WTC11 (cell line): ENCODE data around the gene ADA. TPM values are rescaled to one million over a fixed set of nuclear protein-coding genes. Genes with fewer than 3 reads are reported as not detected.

Experiments
- ATAC-seq: fragments of 200-7000 bp; cut with Tn5 transposase; 2 replicates; pipeline ENCODE4 v1.10.0; 2021; ENCODE audit warnings: mild to moderate bottlenecking, moderate library complexity
- CTCF ChIA-PET: fragments of 300-600 bp; sonication (Branson Sonifier 250); formaldehyde crosslinking; loops from one replicate; lab custom pipeline; 2021; ENCODE audit warnings: antibody characterized with exemption; lab: Charles Lee
- POLR2A ChIA-PET: fragments of 350-600 bp; sonication (Branson Sonifier 250); formaldehyde crosslinking; loops from one replicate; lab custom pipeline; 2021; ENCODE audit warnings: antibody characterized with exemption; lab: Charles Lee
- DNase-seq: peaks from one replicate; pipeline ENCODE4 v3.0.0; 2021; ENCODE audit warnings: low spot score
- H3K27ac Mint-ChIP-seq: 2 replicates; pipeline ENCODE4 v1.8.0; 2021; ENCODE audit warnings: mixed read lengths
- H3K27me3 Mint-ChIP-seq: 2 replicates; pipeline ENCODE4 v1.8.0; 2021; ENCODE audit warnings: low read depth, mild to moderate bottlenecking, moderate library complexity, mixed read lengths
- H3K36me3 Mint-ChIP-seq: 2 replicates; pipeline ENCODE4 v1.8.0; 2021; ENCODE audit warnings: mixed read lengths
- H3K4me1 Mint-ChIP-seq: 2 replicates; pipeline ENCODE4 v1.8.0; 2022; ENCODE audit warnings: mixed read lengths
- H3K4me3 Mint-ChIP-seq: 2 replicates; pipeline ENCODE4 v1.8.0; 2021; ENCODE audit warnings: mild to moderate bottlenecking, moderate library complexity, mixed read lengths
- H3K9me3 Mint-ChIP-seq: 2 replicates; pipeline ENCODE4 v1.8.0; 2021; ENCODE audit warnings: mixed read lengths
- CREB1 ChIP-seq: sonication (generic); formaldehyde crosslinking; IDR thresholded peaks from 2 replicates; pipeline ENCODE4 v1.8.0; 2023; ENCODE audit warnings: mild to moderate bottlenecking, missing genetic modification reagents
- FOXK1 ChIP-seq: sonication (generic); formaldehyde crosslinking; IDR thresholded peaks from 2 replicates; pipeline ENCODE4 v1.8.0; 2022; ENCODE audit warnings: mild to moderate bottlenecking, moderate library complexity, missing genetic modification reagents
- GABPB1 ChIP-seq: sonication (generic); formaldehyde crosslinking; IDR thresholded peaks from 2 replicates; pipeline ENCODE4 v1.8.1; 2023; ENCODE audit warnings: mild to moderate bottlenecking, missing genetic modification reagents
- HMGA2 ChIP-seq: fragments of 250-450 bp; sonication (Bioruptor Pico); IDR thresholded peaks from 2 replicates; pipeline ENCODE4 v1.4.0; 2021; ENCODE audit warnings: mild to moderate bottlenecking, moderate library complexity
- JAZF1 ChIP-seq: fragments of 250-450 bp; sonication (Bioruptor Pico); IDR thresholded peaks from 2 replicates; pipeline ENCODE4 v1.9.0; 2021; ENCODE audit warnings: moderate library complexity, mild to moderate bottlenecking, inconsistent platforms
- MYBL2 ChIP-seq: sonication (generic); formaldehyde crosslinking; IDR thresholded peaks from 2 replicates; pipeline ENCODE4 v1.8.1; 2023; ENCODE audit warnings: mild to moderate bottlenecking, moderate library complexity, missing genetic modification reagents
- NFE2L1 ChIP-seq: sonication (generic); formaldehyde crosslinking; IDR thresholded peaks from 2 replicates; pipeline ENCODE4 v1.8.1; 2023; ENCODE audit warnings: missing genetic modification reagents
- NR1H2 ChIP-seq: sonication (generic); formaldehyde crosslinking; IDR thresholded peaks from 2 replicates; pipeline ENCODE4 v1.9.0; 2021; ENCODE audit warnings: mild to moderate bottlenecking, moderate library complexity, missing genetic modification reagents
- NR2C2 ChIP-seq: sonication (generic); formaldehyde crosslinking; IDR thresholded peaks from 2 replicates; pipeline ENCODE4 v1.8.0; 2022; ENCODE audit warnings: mild to moderate bottlenecking, missing genetic modification reagents
- SMAD3 ChIP-seq: sonication (generic); formaldehyde crosslinking; IDR thresholded peaks from 2 replicates; pipeline ENCODE4 v1.8.0; 2022; ENCODE audit warnings: missing genetic modification reagents, mild to moderate bottlenecking, borderline replicate concordance
- ZBTB21 ChIP-seq: sonication (generic); formaldehyde crosslinking; IDR thresholded peaks from 2 replicates; pipeline ENCODE4 v1.8.1; 2023; ENCODE audit warnings: mild to moderate bottlenecking, missing genetic modification reagents, borderline replicate concordance
- ZNF121 ChIP-seq: sonication (generic); formaldehyde crosslinking; IDR thresholded peaks from 2 replicates; pipeline ENCODE4 v1.8.0; 2023; ENCODE audit warnings: missing genetic modification reagents
- ZNF263 ChIP-seq: sonication (generic); formaldehyde crosslinking; IDR thresholded peaks from 2 replicates; pipeline ENCODE4 v1.8.1; 2022; ENCODE audit warnings: low read depth, mild to moderate bottlenecking, moderate library complexity, missing genetic modification reagents
- ZNF317 ChIP-seq: sonication (generic); formaldehyde crosslinking; IDR thresholded peaks from 2 replicates; pipeline ENCODE4 v1.8.1; 2023; ENCODE audit warnings: low read depth, mild to moderate bottlenecking, moderate library complexity, missing genetic modification reagents, borderline replicate concordance
- total RNA-seq: library from RNA; stranded (reverse); gene quantifications from 3 replicates; pipeline ENCODE4 v1.2.3, GENCODE V29; 2021
- TF ChIP-seq, protein P1 (sequence below): sonication (generic); formaldehyde crosslinking; IDR thresholded peaks from 2 replicates; pipeline ENCODE4 v1.8.0; 2022; ENCODE audit warnings: mild to moderate bottlenecking, missing genetic modification reagents
- TF ChIP-seq, protein P2 (sequence below): sonication (generic); formaldehyde crosslinking; IDR thresholded peaks from 2 replicates; pipeline ENCODE4 v1.8.0; 2023; ENCODE audit warnings: mild to moderate bottlenecking, missing genetic modification reagents
- TF ChIP-seq, protein P3 (sequence below): sonication (generic); formaldehyde crosslinking; IDR thresholded peaks from 2 replicates; pipeline ENCODE4 v1.8.0; 2022; ENCODE audit warnings: missing genetic modification reagents
- TF ChIP-seq, protein P4 (sequence below): sonication (generic); formaldehyde crosslinking; IDR thresholded peaks from 2 replicates; pipeline ENCODE4 v1.8.1; 2022; ENCODE audit warnings: mild to moderate bottlenecking, moderate library complexity, missing genetic modification reagents
- TF ChIP-seq, protein P5 (sequence below): sonication (generic); formaldehyde crosslinking; IDR thresholded peaks from 2 replicates; pipeline ENCODE4 v1.8.1; 2023; ENCODE audit warnings: mild to moderate bottlenecking, missing genetic modification reagents, moderate library complexity
- TF ChIP-seq, protein P6 (sequence below): fragments of 200-600 bp; IDR thresholded peaks from 2 replicates; pipeline ENCODE4 v1.8.0; 2022; ENCODE audit warnings: antibody characterized with exemption
- TF ChIP-seq, protein P7 (sequence below): sonication (generic); formaldehyde crosslinking; IDR thresholded peaks from 2 replicates; pipeline ENCODE4 v1.8.0; 2022; ENCODE audit warnings: mild to moderate bottlenecking, missing genetic modification reagents
- TF ChIP-seq, protein P8 (sequence below): fragments of 250-450 bp; sonication (Bioruptor Pico); IDR thresholded peaks from 2 replicates; pipeline ENCODE4 v1.9.0; 2021; ENCODE audit warnings: moderate library complexity, mild to moderate bottlenecking, inconsistent platforms, borderline replicate concordance
- TF ChIP-seq, protein P9 (sequence below): sonication (generic); formaldehyde crosslinking; conservative IDR thresholded peaks from 2 replicates; pipeline ENCODE4 v1.8.1; 2023; ENCODE audit warnings: mild to moderate bottlenecking, low read depth, missing genetic modification reagents, moderate library complexity

ADA gene
- total RNA-seq, 1 experiment from 2014 or later: 19.7 TPM

DNA sequence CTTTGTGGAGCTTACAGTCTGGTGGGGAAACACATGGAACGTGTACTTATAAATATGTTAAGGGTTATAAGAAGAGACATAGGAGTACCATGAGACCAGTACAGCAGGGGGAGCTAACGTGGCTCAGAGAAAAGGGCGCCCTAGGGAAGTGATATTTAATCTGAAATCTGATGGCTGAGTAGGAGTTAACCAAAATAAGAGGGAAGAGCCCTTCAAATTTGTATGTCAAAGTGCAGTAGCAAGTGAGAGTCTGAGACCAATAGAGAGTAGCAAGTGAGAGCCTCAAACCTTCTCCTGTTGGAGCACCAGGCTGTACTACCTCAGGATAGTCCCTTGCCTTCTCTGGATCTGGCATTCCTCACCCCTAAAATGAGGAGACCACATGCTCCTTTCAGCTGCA lies 75.2 kb downstream of the ADA start (continued):
- no peak for TF ChIP-seq MYBL2
- no peak for TF ChIP-seq SMAD3
- no peak for TF ChIP-seq ZNF263
- no peak for TF ChIP-seq NFE2L1 (CRISPR knock-in tag)
- TF ChIP-seq ZBTB21 (CRISPR knock-in tag): no peak

DNA sequence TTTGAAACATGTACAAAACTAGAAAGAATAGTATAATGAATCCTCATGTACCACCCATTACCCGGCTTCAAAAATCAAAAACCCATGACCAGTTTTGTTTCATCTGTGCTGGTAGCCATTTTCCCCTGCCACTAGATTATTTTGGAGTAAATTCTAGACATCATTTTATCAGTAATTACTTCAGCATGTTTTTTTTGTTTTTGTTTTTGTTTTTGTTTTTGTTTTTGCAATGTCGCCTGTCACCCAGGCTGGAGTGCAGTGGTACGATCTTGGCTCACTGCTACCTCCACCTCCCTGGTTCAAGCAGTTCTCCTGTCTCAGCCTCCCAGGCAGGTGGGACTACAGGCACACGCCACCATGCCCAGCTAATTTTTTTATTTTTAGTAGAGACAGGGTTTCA lies 77.1 kb downstream of the ADA start:
- no peaks in the 10 kb centered on the region for H3K9me3 Mint-ChIP-seq
- DNase-seq (no peak), ATAC-seq (no peak)
- no peaks in the 10 kb centered on the region for H3K27me3 Mint-ChIP-seq
- no peak overlapping the region for H3K27ac Mint-ChIP-seq
- H3K4me1 Mint-ChIP-seq: no peaks in the 10 kb centered on the region
- ChIA-PET CTCF (interaction anchor here (2.8 kb wide), 1 partner anchor 24 kb away, joined by 11 read pairs; no protein-coding TSS in a partner anchor), POLR2A (no interaction called here)
- no peak overlapping the region for H3K4me3 Mint-ChIP-seq
- no peaks in the 10 kb centered on the region for H3K36me3 Mint-ChIP-seq
- TF ChIP-seq, protein P1, sequence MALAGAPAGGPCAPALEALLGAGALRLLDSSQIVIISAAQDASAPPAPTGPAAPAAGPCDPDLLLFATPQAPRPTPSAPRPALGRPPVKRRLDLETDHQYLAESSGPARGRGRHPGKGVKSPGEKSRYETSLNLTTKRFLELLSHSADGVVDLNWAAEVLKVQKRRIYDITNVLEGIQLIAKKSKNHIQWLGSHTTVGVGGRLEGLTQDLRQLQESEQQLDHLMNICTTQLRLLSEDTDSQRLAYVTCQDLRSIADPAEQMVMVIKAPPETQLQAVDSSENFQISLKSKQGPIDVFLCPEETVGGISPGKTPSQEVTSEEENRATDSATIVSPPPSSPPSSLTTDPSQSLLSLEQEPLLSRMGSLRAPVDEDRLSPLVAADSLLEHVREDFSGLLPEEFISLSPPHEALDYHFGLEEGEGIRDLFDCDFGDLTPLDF (CRISPR knock-in tag): no peak
- TF ChIP-seq CREB1 (no peak), JAZF1 (CRISPR knock-in tag) (no peak), HMGA2 (CRISPR knock-in tag) (no peak), GABPB1 (CRISPR knock-in tag) (no peak), ZBTB21 (CRISPR knock-in tag) (no peak), NR1H2 (CRISPR knock-in tag) (no peak), NR2C2 (CRISPR knock-in tag) (no peak), ZNF317 (CRISPR knock-in tag) (no peak), ZNF121 (CRISPR knock-in tag) (no peak), FOXK1 (no peak)
- TF ChIP-seq, protein P2, sequence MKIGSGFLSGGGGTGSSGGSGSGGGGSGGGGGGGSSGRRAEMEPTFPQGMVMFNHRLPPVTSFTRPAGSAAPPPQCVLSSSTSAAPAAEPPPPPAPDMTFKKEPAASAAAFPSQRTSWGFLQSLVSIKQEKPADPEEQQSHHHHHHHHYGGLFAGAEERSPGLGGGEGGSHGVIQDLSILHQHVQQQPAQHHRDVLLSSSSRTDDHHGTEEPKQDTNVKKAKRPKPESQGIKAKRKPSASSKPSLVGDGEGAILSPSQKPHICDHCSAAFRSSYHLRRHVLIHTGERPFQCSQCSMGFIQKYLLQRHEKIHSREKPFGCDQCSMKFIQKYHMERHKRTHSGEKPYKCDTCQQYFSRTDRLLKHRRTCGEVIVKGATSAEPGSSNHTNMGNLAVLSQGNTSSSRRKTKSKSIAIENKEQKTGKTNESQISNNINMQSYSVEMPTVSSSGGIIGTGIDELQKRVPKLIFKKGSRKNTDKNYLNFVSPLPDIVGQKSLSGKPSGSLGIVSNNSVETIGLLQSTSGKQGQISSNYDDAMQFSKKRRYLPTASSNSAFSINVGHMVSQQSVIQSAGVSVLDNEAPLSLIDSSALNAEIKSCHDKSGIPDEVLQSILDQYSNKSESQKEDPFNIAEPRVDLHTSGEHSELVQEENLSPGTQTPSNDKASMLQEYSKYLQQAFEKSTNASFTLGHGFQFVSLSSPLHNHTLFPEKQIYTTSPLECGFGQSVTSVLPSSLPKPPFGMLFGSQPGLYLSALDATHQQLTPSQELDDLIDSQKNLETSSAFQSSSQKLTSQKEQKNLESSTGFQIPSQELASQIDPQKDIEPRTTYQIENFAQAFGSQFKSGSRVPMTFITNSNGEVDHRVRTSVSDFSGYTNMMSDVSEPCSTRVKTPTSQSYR: no peak
- TF ChIP-seq, protein P3, sequence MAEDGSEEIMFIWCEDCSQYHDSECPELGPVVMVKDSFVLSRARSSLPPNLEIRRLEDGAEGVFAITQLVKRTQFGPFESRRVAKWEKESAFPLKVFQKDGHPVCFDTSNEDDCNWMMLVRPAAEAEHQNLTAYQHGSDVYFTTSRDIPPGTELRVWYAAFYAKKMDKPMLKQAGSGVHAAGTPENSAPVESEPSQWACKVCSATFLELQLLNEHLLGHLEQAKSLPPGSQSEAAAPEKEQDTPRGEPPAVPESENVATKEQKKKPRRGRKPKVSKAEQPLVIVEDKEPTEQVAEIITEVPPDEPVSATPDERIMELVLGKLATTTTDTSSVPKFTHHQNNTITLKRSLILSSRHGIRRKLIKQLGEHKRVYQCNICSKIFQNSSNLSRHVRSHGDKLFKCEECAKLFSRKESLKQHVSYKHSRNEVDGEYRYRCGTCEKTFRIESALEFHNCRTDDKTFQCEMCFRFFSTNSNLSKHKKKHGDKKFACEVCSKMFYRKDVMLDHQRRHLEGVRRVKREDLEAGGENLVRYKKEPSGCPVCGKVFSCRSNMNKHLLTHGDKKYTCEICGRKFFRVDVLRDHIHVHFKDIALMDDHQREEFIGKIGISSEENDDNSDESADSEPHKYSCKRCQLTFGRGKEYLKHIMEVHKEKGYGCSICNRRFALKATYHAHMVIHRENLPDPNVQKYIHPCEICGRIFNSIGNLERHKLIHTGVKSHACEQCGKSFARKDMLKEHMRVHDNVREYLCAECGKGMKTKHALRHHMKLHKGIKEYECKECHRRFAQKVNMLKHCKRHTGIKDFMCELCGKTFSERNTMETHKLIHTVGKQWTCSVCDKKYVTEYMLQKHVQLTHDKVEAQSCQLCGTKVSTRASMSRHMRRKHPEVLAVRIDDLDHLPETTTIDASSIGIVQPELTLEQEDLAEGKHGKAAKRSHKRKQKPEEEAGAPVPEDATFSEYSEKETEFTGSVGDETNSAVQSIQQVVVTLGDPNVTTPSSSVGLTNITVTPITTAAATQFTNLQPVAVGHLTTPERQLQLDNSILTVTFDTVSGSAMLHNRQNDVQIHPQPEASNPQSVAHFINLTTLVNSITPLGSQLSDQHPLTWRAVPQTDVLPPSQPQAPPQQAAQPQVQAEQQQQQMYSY (CRISPR knock-in tag): no peak
- TF ChIP-seq, protein P4, sequence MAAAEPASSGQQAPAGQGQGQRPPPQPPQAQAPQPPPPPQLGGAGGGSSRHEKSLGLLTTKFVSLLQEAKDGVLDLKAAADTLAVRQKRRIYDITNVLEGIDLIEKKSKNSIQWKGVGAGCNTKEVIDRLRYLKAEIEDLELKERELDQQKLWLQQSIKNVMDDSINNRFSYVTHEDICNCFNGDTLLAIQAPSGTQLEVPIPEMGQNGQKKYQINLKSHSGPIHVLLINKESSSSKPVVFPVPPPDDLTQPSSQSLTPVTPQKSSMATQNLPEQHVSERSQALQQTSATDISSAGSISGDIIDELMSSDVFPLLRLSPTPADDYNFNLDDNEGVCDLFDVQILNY: no peak
- TF ChIP-seq, protein P5, sequence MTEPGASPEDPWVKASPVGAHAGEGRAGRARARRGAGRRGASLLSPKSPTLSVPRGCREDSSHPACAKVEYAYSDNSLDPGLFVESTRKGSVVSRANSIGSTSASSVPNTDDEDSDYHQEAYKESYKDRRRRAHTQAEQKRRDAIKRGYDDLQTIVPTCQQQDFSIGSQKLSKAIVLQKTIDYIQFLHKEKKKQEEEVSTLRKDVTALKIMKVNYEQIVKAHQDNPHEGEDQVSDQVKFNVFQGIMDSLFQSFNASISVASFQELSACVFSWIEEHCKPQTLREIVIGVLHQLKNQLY (CRISPR knock-in tag): no peak
- TF ChIP-seq, protein P6, sequence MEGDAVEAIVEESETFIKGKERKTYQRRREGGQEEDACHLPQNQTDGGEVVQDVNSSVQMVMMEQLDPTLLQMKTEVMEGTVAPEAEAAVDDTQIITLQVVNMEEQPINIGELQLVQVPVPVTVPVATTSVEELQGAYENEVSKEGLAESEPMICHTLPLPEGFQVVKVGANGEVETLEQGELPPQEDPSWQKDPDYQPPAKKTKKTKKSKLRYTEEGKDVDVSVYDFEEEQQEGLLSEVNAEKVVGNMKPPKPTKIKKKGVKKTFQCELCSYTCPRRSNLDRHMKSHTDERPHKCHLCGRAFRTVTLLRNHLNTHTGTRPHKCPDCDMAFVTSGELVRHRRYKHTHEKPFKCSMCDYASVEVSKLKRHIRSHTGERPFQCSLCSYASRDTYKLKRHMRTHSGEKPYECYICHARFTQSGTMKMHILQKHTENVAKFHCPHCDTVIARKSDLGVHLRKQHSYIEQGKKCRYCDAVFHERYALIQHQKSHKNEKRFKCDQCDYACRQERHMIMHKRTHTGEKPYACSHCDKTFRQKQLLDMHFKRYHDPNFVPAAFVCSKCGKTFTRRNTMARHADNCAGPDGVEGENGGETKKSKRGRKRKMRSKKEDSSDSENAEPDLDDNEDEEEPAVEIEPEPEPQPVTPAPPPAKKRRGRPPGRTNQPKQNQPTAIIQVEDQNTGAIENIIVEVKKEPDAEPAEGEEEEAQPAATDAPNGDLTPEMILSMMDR: no peak
- TF ChIP-seq, protein P7, sequence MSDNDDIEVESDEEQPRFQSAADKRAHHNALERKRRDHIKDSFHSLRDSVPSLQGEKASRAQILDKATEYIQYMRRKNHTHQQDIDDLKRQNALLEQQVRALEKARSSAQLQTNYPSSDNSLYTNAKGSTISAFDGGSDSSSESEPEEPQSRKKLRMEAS (CRISPR knock-in tag): no peak
- TF ChIP-seq, protein P8, sequence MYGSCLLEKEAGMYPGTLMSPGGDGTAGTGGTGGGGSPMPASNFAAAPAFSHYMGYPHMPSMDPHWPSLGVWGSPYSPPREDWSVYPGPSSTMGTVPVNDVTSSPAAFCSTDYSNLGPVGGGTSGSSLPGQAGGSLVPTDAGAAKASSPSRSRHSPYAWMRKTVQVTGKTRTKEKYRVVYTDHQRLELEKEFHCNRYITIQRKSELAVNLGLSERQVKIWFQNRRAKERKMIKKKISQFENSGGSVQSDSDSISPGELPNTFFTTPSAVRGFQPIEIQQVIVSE (CRISPR knock-in tag): no peak
- TF ChIP-seq, protein P9, sequence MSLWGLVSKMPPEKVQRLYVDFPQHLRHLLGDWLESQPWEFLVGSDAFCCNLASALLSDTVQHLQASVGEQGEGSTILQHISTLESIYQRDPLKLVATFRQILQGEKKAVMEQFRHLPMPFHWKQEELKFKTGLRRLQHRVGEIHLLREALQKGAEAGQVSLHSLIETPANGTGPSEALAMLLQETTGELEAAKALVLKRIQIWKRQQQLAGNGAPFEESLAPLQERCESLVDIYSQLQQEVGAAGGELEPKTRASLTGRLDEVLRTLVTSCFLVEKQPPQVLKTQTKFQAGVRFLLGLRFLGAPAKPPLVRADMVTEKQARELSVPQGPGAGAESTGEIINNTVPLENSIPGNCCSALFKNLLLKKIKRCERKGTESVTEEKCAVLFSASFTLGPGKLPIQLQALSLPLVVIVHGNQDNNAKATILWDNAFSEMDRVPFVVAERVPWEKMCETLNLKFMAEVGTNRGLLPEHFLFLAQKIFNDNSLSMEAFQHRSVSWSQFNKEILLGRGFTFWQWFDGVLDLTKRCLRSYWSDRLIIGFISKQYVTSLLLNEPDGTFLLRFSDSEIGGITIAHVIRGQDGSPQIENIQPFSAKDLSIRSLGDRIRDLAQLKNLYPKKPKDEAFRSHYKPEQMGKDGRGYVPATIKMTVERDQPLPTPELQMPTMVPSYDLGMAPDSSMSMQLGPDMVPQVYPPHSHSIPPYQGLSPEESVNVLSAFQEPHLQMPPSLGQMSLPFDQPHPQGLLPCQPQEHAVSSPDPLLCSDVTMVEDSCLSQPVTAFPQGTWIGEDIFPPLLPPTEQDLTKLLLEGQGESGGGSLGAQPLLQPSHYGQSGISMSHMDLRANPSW (CRISPR knock-in tag): no peak
